Measurements from ENCODE around the gene HOXA3.

HOXA3 gene

DNA sequence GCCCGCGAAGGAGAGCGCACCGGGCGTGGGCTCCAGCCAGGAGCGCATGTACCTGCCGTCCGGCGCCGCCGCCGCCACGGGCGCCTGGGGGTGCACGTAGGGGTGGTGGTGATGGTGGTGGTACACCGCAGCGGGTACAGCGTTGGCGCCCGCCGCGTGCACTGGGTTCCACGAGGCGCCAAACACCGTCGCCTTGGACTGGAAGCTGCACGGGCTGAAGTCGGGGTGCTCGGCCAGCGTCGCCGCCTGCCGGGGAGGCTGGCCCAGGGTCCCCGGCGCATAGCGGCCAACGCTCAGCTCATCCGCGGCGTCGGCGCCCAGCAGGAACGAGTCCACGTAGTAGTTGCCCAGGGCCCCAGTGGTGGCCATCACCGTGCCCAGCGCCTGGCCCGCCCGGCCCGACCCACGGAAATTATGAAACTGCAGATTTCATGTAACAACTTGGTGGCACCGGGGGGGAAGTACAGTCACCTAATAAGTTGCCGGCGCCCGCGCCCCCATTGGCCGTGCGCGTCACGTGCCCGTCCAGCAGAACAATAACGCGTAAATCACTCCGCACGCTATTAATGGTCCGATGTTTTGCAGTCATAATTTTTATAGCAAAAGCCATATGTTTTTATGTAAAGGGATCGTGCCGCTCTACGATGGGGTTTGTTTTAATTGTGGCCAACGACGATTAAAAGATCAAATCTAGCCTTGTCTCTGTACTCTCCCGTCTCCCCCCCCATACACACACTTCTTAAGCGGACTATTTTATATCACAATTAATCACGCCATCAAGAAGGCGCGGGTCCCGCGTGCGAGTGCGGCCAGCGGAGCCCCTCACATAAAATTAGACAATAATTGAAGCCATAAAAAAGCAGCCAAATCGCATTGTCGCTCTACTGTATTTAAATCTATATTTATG is 13.0 kb upstream of the HOXA3 start, which contains the start of gene HOXA9:
Gene HOXA9, minus strand, starts transcription at position 449 of the 907 bp plus-strand sequence. Its CDS starts 80 bp downstream, at position 369.
- no peak for DNase-seq

DNA sequence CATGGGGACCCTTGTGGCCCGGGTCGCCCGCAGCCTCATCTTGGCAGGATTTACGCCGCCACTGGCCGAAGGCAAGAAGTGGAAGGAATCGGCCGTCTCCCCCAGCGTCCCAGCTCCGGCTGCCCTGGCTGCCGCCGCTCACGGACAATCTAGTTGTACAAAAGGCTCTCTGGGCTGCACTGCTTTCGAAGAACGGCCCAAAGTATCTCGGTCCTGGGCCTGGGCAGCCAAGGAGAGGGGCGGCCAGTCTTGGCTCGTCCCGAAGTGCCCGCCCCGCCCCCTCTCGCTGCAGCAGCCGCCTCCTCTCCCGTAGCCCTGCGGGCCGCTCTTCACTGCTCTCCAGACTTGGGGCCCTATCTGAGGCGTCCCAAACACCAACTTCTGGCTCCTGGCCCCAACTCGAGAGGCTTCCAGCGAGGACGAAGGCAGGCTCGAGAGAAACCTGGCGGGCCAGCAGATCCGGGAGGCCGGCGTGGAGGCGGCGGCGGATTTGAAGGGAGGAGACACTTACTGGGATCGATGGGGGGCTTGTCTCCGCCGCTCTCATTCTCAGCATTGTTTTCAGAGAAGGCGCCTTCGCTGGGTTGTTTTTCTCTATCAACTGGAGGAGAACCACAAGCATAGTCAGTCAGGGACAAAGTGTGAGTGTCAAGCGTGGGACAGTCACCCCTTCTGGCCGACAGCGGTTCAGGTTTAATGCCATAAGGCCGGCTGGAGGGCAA is 12.1 kb upstream of the HOXA3 start:
- no peak for DNase-seq

DNA sequence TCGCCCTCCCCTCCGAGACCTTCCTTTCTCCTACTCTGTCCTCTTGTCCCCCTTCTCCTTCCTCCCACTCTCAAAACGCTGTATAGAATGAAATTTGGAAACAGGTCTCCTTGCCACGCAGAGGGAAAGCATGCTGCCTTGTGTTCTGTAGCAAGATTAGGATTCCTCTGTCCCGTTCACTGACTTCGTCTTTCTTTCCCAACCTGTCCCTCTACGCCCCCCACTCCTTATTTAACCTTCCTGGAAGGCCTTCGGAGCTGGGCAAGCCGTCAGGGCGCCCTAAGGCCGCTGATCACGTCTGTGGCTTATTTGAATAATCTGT is 11.6 kb upstream of the HOXA3 start:
- DNase-seq: no peak

DNA sequence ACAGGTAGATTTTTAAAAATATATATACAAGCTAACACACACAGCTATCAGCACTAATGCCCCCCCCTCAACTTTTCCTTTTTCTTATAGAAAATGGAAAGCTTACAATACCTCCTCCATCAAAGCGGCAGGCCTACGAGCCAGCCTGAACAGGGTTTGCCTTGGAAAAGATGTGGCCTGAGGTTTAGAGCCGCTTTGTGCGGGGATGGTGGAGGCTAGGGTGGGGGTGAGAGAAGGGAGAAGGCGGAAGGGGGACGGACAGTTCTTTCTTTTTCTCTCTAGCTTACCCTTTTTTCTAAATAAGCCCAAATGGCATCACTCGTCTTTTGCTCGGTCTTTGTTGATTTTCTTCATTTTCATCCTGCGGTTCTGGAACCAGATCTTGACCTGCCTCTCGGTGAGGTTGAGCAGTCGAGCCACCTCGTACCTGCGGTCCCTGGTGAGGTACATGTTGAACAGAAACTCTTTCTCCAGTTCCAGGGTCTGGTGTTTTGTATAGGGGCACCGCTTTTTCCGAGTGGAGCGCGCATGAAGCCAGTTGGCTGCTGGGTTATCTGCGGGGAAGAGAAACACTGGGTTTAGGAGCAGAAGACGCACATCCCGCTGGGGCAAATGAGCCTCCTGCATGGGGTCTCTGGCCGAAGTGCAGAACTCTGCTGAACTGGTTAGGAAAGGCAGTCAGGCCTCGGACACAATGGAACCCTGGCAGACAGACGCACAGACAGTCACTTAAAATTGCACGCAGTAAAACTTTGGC is 11.1 kb upstream of the HOXA3 start:
- DNase-seq: no peak

DNA sequence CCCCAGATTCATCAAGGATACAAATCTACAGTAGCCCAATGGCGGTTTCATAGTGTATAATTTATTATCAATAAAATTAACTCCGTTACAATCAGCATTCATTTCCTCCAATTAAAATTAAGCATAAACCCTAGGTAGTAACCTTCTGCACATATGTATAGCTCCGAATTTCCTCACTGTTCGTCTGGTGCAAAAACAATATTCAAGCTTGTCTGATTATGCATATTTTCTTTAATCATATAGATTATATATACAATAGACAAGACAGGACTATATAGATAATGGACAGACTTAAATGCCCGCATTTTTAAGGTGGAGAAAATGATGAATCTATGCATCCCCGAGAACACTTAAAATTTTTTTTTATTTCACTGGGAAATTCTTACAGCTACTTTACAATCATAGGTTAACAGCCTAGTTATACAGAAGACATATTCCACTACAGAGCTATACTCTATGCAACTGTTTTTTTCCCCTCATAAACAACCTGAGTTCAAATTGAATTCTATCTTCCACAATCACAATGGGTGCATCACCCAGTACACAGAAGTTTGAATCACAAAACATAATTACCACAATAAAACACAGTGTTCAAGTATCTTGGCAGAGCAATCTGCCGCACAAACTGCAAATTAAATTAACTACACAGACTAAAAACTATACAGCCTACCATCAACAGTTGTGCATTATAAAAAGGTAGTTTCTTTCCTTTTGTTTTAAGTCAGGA is 10.3 kb upstream of the HOXA3 start:
- DNase-seq: no peak

DNA sequence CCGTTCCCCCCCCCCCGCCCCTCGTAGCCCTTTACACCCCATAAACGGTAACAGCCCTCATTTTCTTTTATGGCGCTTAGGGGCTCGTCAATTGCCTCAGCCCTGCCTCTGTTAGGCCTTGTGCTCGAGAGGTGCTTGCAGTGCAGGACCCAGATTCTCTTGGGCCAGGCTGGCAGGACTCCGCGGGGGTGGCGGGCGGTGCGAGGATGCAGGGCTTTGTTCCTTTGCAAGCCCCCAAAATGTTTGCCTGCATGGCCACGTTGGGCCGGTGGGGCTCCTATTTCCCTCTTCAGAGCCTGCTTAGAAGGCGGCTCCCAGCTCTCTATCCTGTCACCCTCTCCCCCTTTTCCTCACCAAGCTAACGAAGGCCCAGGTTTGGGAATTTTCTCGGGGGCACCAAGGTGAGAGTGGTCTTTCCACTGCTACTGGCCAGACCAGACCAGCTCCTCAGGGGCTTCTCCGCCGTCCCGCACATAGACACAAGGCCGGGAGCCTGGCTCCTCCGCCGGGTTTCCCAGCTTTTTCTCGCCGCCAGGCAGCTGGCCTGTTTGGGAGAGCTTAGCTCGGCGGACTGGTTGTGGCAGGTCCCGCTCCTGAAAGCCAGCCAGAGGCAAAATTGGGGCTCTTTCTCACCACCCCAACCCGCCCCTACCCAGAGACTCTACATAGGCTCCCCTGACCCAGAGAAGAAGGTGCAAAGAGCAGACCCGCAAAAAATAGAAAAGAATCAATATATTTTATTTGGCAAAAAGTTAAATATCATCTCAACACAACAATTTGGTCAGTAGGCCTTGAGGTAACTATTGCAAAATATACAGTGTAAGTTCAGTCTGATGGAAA is 9.6 kb upstream of the HOXA3 start:
- DNase-seq: no peak

DNA sequence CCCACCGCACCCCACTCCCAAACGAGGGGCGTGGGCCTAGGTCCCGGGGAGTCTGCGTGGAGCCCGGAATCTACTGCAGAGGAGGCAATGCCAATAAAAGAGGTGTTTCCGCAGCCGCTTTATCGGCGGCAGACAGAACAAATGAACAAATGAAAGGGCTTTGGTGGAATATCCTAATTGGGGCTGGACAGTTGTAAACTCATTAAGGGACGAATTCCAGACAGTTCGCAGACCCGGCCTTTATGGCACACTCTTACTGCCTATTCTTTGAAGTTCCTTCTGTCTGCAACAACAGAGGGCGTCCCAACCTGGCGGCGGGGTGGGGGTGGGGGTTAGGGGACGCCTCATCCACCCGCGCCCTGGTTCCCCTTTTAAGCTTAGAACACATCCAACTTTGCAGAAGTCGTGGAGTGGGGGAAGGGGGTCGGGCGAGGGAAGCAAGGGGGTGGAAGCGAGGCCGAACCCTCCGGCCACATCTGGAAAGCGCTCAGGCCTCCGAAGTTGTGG is 8.9 kb upstream of the HOXA3 start:
- no peak for DNase-seq

DNA sequence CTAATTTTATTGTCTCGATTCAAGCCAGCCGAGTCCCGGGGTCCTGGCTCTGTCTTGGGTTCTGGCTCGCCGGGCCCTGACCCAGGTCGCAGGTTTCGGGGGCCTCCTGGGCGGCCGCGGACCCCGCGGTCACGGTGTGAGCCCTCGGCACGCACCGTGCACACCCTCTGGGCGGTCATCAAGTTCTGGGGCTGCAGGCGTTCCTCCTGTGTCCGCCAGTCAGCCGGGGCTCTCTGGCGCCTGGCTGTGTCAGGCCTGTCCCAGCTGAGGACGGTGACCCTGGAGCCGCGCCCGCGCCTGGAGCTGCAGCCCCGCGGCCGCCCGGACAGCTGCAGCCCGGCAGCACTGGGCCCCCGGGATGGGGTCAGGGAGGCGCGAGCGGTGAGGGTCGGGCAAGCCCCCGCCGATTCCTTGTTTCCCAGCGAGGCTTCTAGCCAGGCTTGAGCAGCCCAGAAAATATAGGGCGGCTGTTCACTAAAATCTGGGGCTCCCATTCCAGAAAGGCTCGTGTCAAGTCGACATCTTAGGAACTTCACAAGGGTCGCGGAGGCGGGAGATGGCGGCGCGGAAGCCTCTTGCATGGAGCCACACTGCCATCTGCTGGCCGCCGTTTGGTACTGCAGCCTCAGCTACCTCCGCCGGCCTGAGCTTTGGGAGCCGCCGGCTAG is 8.3 kb upstream of the HOXA3 start:
- peak; percentile 87 for DNase-seq

DNA sequence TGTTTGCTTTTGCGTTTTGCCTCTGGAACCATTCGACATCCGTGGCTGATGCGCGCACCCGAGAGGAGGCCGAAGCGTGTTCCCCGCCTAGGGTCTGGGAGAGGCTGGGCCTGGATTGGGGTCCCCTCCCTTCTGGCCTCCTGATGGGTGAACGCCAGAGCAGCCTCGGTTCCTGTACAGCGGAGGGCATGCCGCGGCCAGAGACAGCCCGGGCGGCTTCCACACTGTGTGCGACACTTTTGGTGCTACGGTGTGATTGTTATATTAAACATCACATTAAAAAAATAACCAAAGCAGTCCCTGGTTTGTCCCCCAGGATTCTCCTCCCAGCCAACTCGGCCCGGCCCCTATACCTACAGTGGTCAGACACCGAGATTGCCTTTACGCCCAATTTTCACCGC is 7.8 kb upstream of the HOXA3 start:
- DNase-seq: no peak

DNA sequence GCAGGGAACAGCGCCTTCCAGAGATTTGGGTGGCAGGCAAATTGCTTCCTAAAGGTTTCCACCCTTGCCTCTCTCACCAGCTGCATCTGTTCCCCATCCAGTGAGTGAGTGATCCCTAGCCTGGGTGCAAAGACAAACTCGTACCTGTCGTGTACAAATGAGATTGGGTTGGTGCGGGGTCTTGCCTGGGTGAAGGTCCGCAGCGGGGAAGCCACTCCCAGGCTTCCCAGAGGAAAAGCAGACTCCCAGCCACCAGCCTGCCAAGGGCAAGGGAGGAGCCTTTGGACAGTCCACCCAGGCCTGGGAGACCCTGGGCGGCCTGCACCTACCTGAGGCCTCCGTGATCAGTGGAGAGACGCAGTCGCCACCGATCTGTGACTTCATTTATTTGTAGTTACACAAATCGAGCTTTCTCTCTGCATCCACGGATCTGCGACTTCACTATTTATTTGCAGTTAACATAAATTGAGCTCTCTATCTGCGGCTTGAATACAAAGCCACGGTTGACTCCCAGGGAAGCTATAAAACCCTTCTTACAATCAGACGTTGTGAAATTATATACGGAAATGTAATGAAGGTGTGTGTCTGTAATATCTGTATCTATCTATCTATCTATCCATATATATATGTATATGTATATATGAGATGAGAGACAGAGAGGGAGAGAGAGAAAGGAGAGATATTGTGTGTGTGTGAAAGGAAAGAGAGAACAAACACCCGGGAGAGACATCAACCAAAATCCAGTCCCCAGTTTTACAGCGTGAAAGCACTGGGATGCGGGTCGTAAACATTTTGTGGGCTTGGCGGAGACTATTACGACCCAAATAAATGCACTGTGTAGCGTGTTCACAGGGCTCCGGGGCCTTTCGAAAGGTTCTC is 7.1 kb upstream of the HOXA3 start:
- no peak for DNase-seq

DNA sequence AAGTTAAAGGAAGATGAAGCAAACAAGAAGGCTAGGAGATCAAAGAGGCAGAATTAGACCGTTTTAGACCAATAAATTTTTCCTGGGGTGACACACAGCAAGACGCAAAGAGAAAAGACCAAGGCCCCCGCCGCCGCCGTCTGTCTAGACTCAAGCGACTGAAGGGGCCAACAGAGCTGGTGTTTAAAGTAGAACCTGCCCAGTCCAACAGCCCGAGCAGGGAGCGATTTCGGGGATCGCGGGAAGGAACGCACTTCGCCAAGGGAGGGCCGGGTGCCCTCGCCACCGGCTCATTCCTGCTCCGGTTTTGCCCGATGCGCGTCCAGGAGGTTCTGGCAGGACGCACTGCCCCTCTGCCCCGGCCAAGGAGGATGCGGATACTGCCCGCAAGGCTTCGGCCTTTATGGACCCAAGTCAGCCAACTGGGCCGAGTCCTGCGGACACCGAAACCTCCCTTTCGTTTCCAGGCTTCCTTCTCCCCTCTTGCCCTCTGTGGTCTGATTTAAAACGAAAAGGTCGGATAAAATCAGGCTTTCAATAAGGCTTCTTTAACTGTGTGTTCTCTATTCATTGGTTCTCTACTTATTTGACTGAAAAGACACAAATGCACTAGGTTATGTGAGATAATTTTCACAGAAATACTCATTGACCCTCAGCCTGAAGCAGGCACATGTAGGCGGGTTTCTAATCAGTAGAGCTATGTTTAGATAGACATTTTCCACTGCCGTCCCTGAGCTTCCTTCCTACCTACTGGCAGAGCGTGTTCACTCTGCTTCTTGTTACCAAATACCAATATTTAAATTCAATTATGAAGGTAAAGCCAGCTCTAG is 6.3 kb upstream of the HOXA3 start:
- no peak for DNase-seq

DNA sequence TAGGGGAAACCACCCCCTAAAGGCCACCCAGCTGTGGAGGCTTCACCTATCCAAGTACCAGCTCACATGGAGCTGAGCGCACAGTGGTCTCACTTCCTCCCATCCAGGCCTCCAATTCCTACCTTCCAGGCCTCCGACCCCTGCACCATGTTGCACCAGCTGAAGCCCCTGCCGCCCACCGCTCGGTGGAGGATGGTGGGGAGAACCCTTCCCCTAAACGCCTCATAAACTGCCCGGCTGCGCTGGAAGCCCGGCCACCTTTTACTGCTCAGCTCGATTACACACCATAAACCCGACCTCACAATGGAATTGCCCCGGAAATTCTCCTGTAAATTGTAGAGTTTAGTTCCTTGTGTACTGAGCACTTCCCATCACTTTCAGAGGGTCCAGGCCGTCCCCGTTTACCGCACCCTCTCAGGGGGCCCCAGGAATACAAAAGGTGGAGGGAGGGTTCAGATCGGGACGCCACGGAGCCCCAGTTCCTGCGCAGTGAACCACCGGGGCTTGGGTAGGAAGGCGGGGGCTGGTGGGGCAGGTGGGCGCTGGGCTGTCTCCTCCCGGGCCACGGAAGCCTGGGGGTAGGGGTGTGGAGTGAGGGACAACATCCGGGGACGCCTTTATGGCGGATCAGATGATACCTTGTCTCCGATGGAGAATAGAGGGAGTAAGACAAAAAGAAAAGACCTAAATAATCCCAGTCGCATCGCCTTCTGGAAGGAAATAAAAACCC is 5.5 kb upstream of the HOXA3 start:
- no peak for DNase-seq

DNA sequence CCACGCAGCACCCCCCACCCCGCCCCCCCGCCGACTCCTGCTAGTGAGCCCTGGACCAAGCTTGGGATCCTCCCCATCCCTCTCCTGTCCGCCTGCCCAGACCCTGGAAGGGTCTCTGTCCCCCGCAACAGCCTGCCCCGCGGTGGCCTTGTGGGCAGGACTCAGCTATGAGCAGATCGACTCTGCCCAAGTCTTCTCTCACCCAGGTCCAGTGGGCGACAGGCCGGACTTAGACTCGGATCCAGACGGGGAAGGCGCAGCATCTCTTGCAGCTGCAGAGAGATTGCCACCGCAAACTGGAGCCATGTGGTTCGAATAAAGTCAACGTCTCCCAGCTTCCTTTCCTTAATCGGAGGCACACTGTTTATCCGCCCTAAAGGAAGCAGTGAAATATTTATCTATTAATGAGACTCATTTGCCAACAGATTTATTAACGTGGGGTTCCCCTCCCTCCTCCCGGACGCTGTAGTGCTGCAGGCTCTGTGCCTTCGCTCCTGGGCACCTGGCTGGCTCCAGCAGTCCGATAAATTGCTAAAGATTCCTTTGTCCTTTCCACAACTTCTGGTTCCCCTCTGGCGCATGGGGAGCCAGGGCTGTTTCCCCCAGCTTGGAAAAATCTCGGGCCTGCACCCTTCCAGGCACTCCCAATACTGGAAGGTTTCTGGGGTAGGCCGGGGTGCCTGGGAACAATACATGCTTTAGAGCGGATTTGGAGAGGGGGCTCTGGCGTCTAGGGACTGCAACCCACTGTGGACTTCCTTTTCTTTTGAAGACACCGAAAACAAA is 4.7 kb upstream of the HOXA3 start:
- DNase-seq: no peak

DNA sequence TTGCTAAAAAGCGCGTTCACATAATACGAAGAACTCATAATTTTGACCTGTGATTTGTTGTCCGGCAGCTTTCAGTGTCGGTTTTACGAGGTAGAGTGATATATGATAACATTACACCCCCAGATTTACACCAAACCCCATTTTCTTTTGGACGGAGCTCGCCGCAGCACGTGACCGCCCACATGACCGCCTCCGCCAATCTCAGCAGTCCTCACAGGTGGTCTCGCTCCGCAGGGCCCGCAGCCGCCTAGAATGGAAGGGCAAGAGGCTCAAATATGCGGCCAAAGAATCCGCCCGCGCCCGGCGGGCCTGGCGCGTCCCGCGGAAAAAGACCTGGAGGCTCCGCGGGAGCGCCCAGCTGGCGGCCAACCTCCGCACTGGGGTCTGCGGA is 4.1 kb upstream of the HOXA3 start, which contains the start of gene HOXA7:
Gene HOXA7, minus strand, starts transcription at position 168 of the 391 bp plus-strand sequence. Its CDS starts 130 bp downstream, at position 38.
- DNase-seq: no peak

DNA sequence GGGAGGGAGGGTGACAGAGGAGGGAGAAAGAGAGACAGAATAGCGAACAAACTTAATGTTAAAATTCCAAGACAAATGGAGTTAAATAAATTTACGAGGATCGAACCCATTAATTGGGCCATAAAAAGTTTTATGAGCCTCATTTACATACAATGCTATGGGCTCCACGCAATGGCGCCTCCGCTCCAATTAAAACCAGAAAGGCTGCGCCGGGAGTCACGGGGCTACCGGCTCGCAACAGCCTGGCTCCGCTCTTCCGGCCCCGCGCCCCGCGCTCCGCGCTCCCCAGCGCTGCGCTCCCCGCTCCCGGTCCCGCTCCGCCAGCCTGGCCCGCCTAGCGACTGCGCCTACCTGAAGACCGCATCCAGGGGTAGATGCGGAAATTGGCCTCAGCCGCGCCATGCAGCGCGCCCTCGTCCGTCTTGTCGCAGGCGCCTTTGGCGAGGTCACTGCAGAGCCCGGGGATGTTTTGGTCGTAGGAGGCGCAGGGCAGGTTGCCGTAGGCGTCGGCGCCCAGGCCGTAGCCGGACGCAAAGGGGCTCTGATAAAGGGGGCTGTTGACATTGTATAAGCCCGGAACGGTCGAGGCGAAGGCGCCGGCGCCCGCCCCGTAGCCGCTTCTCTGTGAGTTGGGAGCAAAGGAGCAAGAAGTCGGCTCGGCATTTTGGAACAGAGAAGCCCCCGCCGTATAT is 3.6 kb upstream of the HOXA3 start:
- no peak for DNase-seq

DNA sequence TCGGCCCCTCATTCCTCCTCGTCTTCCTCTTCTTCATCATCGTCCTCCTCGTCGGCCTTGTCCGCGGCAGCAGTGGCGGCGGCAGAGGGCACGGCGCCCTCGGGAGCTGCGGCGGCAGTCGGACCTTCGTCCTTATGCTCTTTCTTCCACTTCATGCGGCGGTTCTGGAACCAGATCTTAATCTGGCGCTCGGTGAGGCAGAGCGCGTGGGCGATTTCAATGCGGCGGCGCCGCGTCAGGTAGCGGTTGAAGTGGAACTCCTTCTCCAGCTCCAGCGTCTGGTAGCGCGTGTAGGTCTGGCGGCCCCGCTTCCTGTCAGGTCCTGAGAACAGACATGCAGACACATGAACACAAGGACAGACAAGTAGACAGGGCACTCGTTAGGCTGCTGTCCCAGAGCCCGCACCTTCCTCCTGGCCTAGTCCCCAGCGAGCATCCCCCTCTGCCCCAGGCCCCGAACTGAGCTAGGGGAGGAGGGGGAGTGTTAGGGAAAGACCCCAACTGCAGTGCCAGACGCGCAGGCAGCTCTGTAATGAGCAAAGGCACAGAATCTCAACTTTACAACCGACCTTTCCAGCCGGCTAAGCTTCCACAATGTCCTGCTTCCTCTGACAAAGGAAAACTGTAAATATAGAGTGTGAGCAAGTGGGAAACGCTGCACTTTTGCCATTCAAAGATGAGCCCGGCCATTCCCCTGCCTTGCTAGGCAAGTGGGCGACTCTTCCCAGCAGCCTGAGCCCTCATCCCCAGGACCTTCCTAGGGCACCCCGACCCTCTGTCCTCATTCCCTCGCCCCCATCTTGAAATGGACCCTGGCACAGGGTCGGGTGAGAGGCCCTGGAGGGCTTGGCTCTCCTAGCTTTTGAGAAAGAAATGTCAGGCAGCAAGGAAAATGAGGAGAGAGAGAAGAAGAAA is 2.8 kb upstream of the HOXA3 start:
- no peak for DNase-seq

Measured in activated CD4-positive, alpha-beta T cell treated with anti-CD3 and anti-CD28 coated beads, Interleukin-2, amount 50 U/mL, for 1 hour (primary cell).